Cardiac muscle cell (in vitro differentiated cells and primary cell): ENCODE measurements around the gene RRP1. TPM values are rescaled to one million over a fixed set of nuclear protein-coding genes. Genes with fewer than 3 reads are reported as not detected.

ENCODE experiments used
- DNase-seq, 2 donors: peaks; one replicate each; pipeline versions ENCODE4 v3.0.0 to v3.0.0-alpha.2; 2010 to 2017; ENCODE audit warnings: low read depth in 1 of 2, low spot score in 1 of 2
- H3K27ac ChIP-seq: fragments of 200-600 bp; sonication (generic); 2 replicates; pipeline ENCODE4 v1.5.1; 2016
- H3K27me3 ChIP-seq: fragments of 200-600 bp; sonication (generic); 2 replicates; pipeline ENCODE4 v1.6.0; 2016; ENCODE audit warnings: control low read depth
- H3K36me3 ChIP-seq: fragments of 200-600 bp; sonication (generic); 2 replicates; pipeline ENCODE4 v1.5.1; 2016; ENCODE audit warnings: control low read depth
- H3K4me1 ChIP-seq: fragments of 200-600 bp; sonication (generic); 2 replicates; pipeline ENCODE4 v1.8.1; 2017; ENCODE audit warnings: low read depth, mild to moderate bottlenecking, mixed run types
- H3K4me3 ChIP-seq: fragments of 200-600 bp; sonication (generic); 2 replicates; pipeline ENCODE4 v1.5.1; 2016; ENCODE audit warnings: mild to moderate bottlenecking
- H3K9me3 ChIP-seq: fragments of 200-600 bp; sonication (generic); 2 replicates; pipeline ENCODE4 v1.5.1; 2017; ENCODE audit warnings: low read depth, mild to moderate bottlenecking, control low read depth
- CTCF ChIP-seq: IDR thresholded peaks from 2 replicates; pipeline ENCODE4 v1.5.1; 2012; ENCODE audit warnings: low read depth, mild to moderate bottlenecking, low read length
- polyA plus RNA-seq: library from polyadenylated mRNA; unstranded; fragments of >200 nt; fragmentation: Nextera tagmentation; extraction: Ambion mirVana; gene quantifications from 2 replicates; pipeline ENCODE4 v1.2.1, GENCODE V29; 2016
- total RNA-seq: library from RNA; depleted of rRNA; stranded (reverse); fragments of >200 nt; gene quantifications from 2 replicates; pipeline ENCODE4 v1.2.3, GENCODE V29; 2016

The RRP1 gene
- total and polyA plus RNA-seq, 2 experiments from 2014 or later = 20.1 to 27.8 TPM

GRCh38 chr21:43786807-43787440 lies 2.5 kb upstream of the RRP1 start:
- Histone ChIP-seq H3K4me3 (no peak overlapping the region), H3K36me3 (no peaks in the 10 kb centered on the region), H3K27me3 (no peaks in the 10 kb centered on the region), H3K27ac (no peak overlapping the region), H3K9me3 (no peaks in the 10 kb centered on the region), H3K4me1 (peaks cover 5% of the 10 kb centered on the region)
- no peak for DNase-seq
- TF ChIP-seq CTCF = no peak

GRCh38 chr21:43790010-43790524 lies 690 bp downstream of the RRP1 start:
- Histone ChIP-seq H3K27ac (no peak overlapping the region), H3K4me3 (peak overlapping the region; percentile 66), H3K27me3 (no peaks in the 10 kb centered on the region), H3K4me1 (peaks cover 5% of the 10 kb centered on the region), H3K36me3 (peaks cover 22% of the 10 kb centered on the region), H3K9me3 (no peaks in the 10 kb centered on the region)
- no peak for DNase-seq
- no peak for TF ChIP-seq CTCF

DNA sequence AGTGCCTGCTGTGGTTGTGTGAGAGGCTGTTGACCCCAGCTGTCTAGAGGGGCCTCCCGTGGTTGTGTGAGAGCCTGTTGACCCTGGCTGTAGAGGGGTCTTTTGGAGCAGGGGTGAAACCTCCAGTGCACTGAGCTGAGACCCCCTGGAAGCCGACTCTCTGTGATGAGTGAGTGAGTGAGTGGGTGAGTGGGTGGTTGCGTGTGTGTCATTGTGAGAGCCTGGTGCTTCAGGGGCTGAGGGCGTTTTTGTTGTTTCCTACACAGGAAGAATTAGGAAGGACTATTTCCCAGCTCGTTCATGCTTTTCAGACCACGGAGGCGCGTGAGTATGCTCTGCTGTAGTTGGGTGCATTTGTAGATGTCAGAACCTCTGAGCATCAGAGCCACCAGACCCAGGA lies 3.0 kb downstream of the RRP1 start:
- Histone ChIP-seq H3K36me3 (peaks cover 31% of the 10 kb centered on the region), H3K4me3 (no peak overlapping the region), H3K9me3 (no peaks in the 10 kb centered on the region), H3K27me3 (no peaks in the 10 kb centered on the region), H3K27ac (no peak overlapping the region), H3K4me1 (peaks cover 5% of the 10 kb centered on the region)
- TF ChIP-seq CTCF = no peak
- DNase-seq = no peak

DNA sequence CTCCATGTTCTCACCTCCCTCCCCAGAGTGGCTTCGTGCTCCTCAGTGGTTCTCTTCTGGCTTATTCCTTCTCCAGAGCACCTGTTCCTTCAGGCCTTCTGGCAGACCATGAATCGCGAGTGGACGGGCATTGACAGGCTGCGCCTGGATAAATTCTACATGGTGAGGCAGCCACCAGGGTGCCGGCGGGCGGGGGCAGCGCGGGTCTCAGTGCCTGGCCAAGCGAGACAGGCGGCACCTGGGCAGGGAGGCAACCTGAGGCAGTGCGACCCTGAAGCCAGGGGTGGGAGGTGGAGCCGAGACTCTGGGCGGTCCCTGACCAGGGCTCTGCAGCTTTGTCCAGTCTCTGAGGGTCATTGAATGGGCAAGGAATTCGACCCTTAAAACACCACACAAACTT lies 3.9 kb downstream of the RRP1 start:
- Histone ChIP-seq H3K4me1 (peaks cover 5% of the 10 kb centered on the region), H3K4me3 (no peak overlapping the region), H3K9me3 (no peaks in the 10 kb centered on the region), H3K27me3 (no peaks in the 10 kb centered on the region), H3K27ac (no peak overlapping the region), H3K36me3 (peaks cover 38% of the 10 kb centered on the region)
- no peak for DNase-seq
- no peak for TF ChIP-seq CTCF

GRCh38 chr21:43794311-43794710 lies 4.9 kb downstream of the RRP1 start:
- Histone ChIP-seq H3K27ac (no peak overlapping the region), H3K27me3 (no peaks in the 10 kb centered on the region), H3K36me3 (peaks cover 46% of the 10 kb centered on the region), H3K4me1 (peaks cover 5% of the 10 kb centered on the region), H3K4me3 (no peak overlapping the region), H3K9me3 (no peaks in the 10 kb centered on the region)
- no peak for TF ChIP-seq CTCF
- no peak for DNase-seq
